ENCODE measurements around the gene RAD21L1. TPM values are rescaled to one million over a fixed set of nuclear protein-coding genes. Genes with fewer than 3 reads are reported as not detected.

Gene RAD21L1
- total and polyA plus RNA-seq, 10 donors = not detected

GRCh38 chr20:1184638-1185315 is 41.1 kb upstream of the RAD21L1 start, which contains the start of gene TMEM74B:
TSS of gene TMEM74B (minus strand) at chr20:1184981. CDS start at chr20:1183801, 1,180 bp downstream.
- peaks cover 0 to 46% (median 16%) of the 10 kb centered on the region in 7 donors for H3K27me3 ChIP-seq (replicated peaks in 1 of 7)
- TF ChIP-seq POLR2AphosphoS5 (IDR thresholded peaks at IDR 0.05) (peak in 1 of 3 donors; percentile 44), POLR2A (IDR thresholded peaks at IDR 0.05) (no peak), CTCF (IDR thresholded peaks at IDR 0.05 in 8 of 11, conservative IDR thresholded peaks at IDR 0.05 in 3 of 11) (peak in 1 of 11 experiments; percentile 10)
- peaks cover 0 to 24% (median 17%) of the 10 kb centered on the region in 6 donors for H3K4me1 ChIP-seq
- peak within 1 kb of the TSS; percentile 21 to 74 (median 43) for H3K4me3 ChIP-seq
- peaks cover 0 to 11% (median 4%) of the 10 kb centered on the region in 6 donors for H3K36me3 ChIP-seq
- intact Hi-C loops (cut with DNase I; ENCODE audit: low total_unique reads) = no loop called here
- no peak for DNase-seq
- no peak within 1 kb of the TSS for H3K27ac ChIP-seq
- WGBS, 5 donors = 2 to 20% (median 3%) methylated on average over 2 to 76 of the region's 76 CpGs
- no peaks in the 10 kb centered on the region for H3K9me3 ChIP-seq

- WGBS, 5 donors = 1 to 2% (median 1%) methylated on average over 28 to 54 of the region's 54 CpGs; no CpG with 5 or more reads in 1 of the 5 donors
- Histone ChIP-seq H3K4me3 (peak overlapping the region; percentile 21 to 74 (median 43)), H3K4me1 (peaks cover 0 to 24% (median 17%) of the 10 kb centered on the region in 6 donors), H3K9me3 (no peaks in the 10 kb centered on the region), H3K27ac (no peak overlapping the region), H3K36me3 (peaks cover 0 to 10% (median 4%) of the 10 kb centered on the region in 6 donors), H3K27me3 (replicated peaks in 1 of 7) (peaks cover 0 to 46% (median 16%) of the 10 kb centered on the region in 7 donors)
- intact Hi-C loops (cut with DNase I; ENCODE audit: low total_unique reads) = no loop called here
- no peak for TF ChIP-seq POLR2A (IDR thresholded peaks at IDR 0.05)
- TF ChIP-seq POLR2AphosphoS5 (IDR thresholded peaks at IDR 0.05) = no peak
- TF ChIP-seq CTCF (IDR thresholded peaks at IDR 0.05 in 8 of 11, conservative IDR thresholded peaks at IDR 0.05 in 3 of 11) = no peak
- DNase-seq = no peak
Measured at GRCh38 chr20:1185316-1185741, 40.5 kb upstream of the RAD21L1 start.

- Histone ChIP-seq H3K27me3 (replicated peaks in 1 of 7) (peaks cover 0 to 46% (median 16%) of the 10 kb centered on the region in 7 donors), H3K27ac (no peak overlapping the region), H3K4me1 (peaks cover 0 to 24% (median 17%) of the 10 kb centered on the region in 6 donors), H3K36me3 (peaks cover 0 to 6% (median 2%) of the 10 kb centered on the region in 6 donors), H3K9me3 (no peaks in the 10 kb centered on the region), H3K4me3 (peak overlapping the region; percentile 21 to 74 (median 43))
- DNase-seq = no peak
- intact Hi-C loops (cut with DNase I; ENCODE audit: low total_unique reads) = no loop called here
- WGBS, 5 donors = 14 to 16% (median 14%) methylated on average over 18 to 20 of the region's 20 CpGs
- TF ChIP-seq POLR2AphosphoS5 (IDR thresholded peaks at IDR 0.05) = no peak
- peak in 7 of 11 experiments; percentile 1 to 56 (median 45) for TF ChIP-seq CTCF (IDR thresholded peaks at IDR 0.05 in 8 of 11, conservative IDR thresholded peaks at IDR 0.05 in 3 of 11)
Measured at GRCh38 chr20:1185790-1186334, 40.0 kb upstream of the RAD21L1 start.

All from spleen (tissue), 11 donors.